Measurements from ENCODE around the gene MGMT.
A peak's percentile ranks its signal among the peaks of the same experiment; 100 is the strongest.

Gene MGMT

DNA sequence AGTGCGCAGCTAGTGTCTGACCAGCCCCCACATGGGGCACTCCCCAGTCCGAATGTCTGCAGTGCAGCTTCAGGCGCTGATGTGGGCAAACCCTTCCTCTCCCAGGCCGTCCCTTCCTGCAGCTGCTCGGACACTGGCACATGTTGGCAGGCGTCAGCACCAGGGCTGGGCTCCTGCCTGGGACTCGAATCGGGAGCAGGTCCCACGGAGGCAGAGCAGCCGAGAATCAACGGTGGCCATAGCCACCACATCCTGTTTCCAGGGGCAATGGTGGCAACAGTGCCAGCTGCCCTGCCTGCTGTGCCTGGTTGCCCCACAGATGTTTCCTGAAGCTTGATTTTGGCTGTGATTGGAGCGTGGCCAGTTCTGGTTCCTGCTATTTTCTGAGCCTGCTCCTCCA, 65.8 kb downstream of the MGMT start:
- H3K27me3 ChIP-seq (ENCODE audit: insufficient read depth, poor library complexity, severe bottlenecking), result no peaks in the 10 kb centered on the region
- H3K27ac ChIP-seq (replicated peaks), result no peak overlapping the region
- no peak overlapping the region for H3K4me3 ChIP-seq (replicated peaks; ENCODE audit: insufficient read depth, low read length)
- TF ChIP-seq POLR2AphosphoS5 (IDR thresholded peaks at IDR 0.05; ENCODE audit: low read depth) (peak; percentile 89), SPI1 (IDR thresholded peaks at IDR 0.05; ENCODE audit: borderline replicate concordance, low read depth) (no peak)
- DNase-seq (ENCODE audit: low read depth in 1 of 2, low spot score in 1 of 2), result peak in 1 of 2 experiments; percentile 17

DNA sequence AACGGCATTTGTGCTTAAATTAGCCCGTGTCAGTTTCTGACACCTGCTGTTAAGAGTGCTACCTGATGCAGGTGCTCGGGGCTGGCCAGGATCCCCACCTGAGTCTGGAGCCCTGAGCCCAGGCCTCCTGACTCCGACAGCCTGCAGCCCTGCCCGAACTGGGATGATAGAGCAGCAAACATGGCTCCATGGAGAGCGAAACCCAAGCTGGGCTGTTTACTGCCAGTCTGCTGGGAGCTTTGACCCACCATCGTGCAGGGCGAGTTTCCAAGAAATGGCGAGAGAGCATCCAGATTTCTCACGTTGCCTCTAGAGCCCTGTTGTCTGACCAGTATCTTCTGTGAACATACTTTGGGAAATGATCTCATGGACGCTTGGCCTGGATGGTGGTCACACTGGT, 66.2 kb downstream of the MGMT start:
- H3K27me3 ChIP-seq (ENCODE audit: insufficient read depth, poor library complexity, severe bottlenecking), result no peaks in the 10 kb centered on the region
- TF ChIP-seq POLR2AphosphoS5 (IDR thresholded peaks at IDR 0.05; ENCODE audit: low read depth), result no peak
- TF ChIP-seq SPI1 (IDR thresholded peaks at IDR 0.05; ENCODE audit: borderline replicate concordance, low read depth), result no peak
- TF ChIP-seq, protein P1, sequence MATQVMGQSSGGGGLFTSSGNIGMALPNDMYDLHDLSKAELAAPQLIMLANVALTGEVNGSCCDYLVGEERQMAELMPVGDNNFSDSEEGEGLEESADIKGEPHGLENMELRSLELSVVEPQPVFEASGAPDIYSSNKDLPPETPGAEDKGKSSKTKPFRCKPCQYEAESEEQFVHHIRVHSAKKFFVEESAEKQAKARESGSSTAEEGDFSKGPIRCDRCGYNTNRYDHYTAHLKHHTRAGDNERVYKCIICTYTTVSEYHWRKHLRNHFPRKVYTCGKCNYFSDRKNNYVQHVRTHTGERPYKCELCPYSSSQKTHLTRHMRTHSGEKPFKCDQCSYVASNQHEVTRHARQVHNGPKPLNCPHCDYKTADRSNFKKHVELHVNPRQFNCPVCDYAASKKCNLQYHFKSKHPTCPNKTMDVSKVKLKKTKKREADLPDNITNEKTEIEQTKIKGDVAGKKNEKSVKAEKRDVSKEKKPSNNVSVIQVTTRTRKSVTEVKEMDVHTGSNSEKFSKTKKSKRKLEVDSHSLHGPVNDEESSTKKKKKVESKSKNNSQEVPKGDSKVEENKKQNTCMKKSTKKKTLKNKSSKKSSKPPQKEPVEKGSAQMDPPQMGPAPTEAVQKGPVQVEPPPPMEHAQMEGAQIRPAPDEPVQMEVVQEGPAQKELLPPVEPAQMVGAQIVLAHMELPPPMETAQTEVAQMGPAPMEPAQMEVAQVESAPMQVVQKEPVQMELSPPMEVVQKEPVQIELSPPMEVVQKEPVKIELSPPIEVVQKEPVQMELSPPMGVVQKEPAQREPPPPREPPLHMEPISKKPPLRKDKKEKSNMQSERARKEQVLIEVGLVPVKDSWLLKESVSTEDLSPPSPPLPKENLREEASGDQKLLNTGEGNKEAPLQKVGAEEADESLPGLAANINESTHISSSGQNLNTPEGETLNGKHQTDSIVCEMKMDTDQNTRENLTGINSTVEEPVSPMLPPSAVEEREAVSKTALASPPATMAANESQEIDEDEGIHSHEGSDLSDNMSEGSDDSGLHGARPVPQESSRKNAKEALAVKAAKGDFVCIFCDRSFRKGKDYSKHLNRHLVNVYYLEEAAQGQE (IDR thresholded peaks at IDR 0.05; ENCODE audit: insufficient replicate concordance, low read depth), result no peak
- no peak for TF ChIP-seq GABPA (IDR thresholded peaks at IDR 0.05; ENCODE audit: low read depth)
- TF ChIP-seq, protein P2, sequence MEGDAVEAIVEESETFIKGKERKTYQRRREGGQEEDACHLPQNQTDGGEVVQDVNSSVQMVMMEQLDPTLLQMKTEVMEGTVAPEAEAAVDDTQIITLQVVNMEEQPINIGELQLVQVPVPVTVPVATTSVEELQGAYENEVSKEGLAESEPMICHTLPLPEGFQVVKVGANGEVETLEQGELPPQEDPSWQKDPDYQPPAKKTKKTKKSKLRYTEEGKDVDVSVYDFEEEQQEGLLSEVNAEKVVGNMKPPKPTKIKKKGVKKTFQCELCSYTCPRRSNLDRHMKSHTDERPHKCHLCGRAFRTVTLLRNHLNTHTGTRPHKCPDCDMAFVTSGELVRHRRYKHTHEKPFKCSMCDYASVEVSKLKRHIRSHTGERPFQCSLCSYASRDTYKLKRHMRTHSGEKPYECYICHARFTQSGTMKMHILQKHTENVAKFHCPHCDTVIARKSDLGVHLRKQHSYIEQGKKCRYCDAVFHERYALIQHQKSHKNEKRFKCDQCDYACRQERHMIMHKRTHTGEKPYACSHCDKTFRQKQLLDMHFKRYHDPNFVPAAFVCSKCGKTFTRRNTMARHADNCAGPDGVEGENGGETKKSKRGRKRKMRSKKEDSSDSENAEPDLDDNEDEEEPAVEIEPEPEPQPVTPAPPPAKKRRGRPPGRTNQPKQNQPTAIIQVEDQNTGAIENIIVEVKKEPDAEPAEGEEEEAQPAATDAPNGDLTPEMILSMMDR (IDR thresholded peaks at IDR 0.05; ENCODE audit: insufficient read depth, low read length), result no peak
- DNase-seq (ENCODE audit: low read depth in 1 of 2, low spot score in 1 of 2), result no peak
- H3K4me3 ChIP-seq (replicated peaks; ENCODE audit: insufficient read depth, low read length), result no peak overlapping the region
- H3K27ac ChIP-seq (replicated peaks), result no peak overlapping the region

DNA sequence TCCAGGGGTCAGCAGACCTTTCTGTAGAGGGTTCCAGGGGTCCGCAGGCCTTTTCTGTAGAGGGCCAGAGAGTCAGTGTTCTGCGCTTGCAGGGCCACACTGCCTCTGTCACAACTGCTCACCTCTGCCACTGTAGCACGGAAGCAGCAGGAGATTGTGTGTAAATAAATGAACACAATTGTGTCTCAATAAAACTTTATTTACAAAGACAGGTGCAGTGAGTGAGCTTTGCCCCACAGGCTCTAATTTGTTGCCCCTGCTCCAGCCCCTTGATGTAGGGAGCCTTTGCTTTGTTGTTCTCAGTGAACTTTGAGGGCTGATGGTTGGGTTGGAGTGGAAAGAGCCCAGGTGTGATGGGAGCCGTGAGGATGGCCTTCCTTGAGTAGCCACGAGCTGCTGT, 67.8 kb downstream of the MGMT start:
- TF ChIP-seq, protein P1 (IDR thresholded peaks at IDR 0.05; ENCODE audit: insufficient replicate concordance, low read depth), result no peak
- TF ChIP-seq, protein P2 (IDR thresholded peaks at IDR 0.05; ENCODE audit: insufficient read depth, low read length), result no peak
- no peak for TF ChIP-seq POLR2AphosphoS5 (IDR thresholded peaks at IDR 0.05; ENCODE audit: low read depth)
- TF ChIP-seq SPI1 (IDR thresholded peaks at IDR 0.05; ENCODE audit: borderline replicate concordance, low read depth), result no peak
- no peak for TF ChIP-seq GABPA (IDR thresholded peaks at IDR 0.05; ENCODE audit: low read depth)
- Histone ChIP-seq H3K27me3 (ENCODE audit: insufficient read depth, poor library complexity, severe bottlenecking) (no peaks in the 10 kb centered on the region), H3K27ac (replicated peaks) (no peak overlapping the region), H3K4me3 (replicated peaks; ENCODE audit: insufficient read depth, low read length) (no peak overlapping the region)
- DNase-seq (ENCODE audit: low read depth in 1 of 2, low spot score in 1 of 2), result no peak

DNA sequence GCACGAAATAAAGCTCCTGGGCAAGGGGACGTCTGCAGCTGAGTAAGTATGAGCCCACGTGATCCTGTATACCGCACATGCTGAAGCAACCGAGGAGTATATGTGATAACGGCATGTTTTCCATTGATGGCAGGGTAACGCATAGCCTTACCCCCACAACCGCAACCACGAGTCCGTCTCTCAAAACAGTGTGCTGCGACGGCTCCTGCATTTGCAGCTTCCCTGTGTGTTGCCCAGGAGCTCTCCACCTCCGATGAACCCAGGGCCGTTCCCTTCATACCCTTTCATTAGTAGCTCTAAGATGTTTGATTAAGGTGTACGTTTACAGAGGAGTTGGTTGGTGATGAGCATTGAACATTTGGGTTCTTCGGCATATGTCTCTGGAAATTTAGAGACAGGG, 69.3 kb downstream of the MGMT start:
- Histone ChIP-seq H3K4me3 (replicated peaks; ENCODE audit: insufficient read depth, low read length) (no peak overlapping the region), H3K27me3 (ENCODE audit: insufficient read depth, poor library complexity, severe bottlenecking) (no peaks in the 10 kb centered on the region), H3K27ac (replicated peaks) (no peak overlapping the region)
- no peak for DNase-seq (ENCODE audit: low read depth in 1 of 2, low spot score in 1 of 2)
- TF ChIP-seq SPI1 (IDR thresholded peaks at IDR 0.05; ENCODE audit: borderline replicate concordance, low read depth) (no peak), POLR2AphosphoS5 (IDR thresholded peaks at IDR 0.05; ENCODE audit: low read depth) (no peak), GABPA (IDR thresholded peaks at IDR 0.05; ENCODE audit: low read depth) (no peak)
- TF ChIP-seq, protein P2 (IDR thresholded peaks at IDR 0.05; ENCODE audit: insufficient read depth, low read length), result no peak
- TF ChIP-seq, protein P1 (IDR thresholded peaks at IDR 0.05; ENCODE audit: insufficient replicate concordance, low read depth), result no peak
